NCI-H146 treated with DMSO at 0.1 percent for 48 hours (cell line): ENCODE data around the gene RXFP4.
A peak's percentile ranks its signal among the peaks of the same experiment; 100 is the strongest.
"Not testable (repeated sequence)": the region's sequence is repeated elsewhere in the genome, so short reads cannot be mapped to it uniquely, and the experiment has no call there.

ENCODE experiments used
- DNase-seq: peaks from one replicate; lab custom pipeline; 2025; ENCODE audit not compliant: unreplicated experiment; lab: John Stamatoyannopoulos, UW

RXFP4 gene

GRCh38 chr1:155929057-155929456 lies 12.4 kb upstream of the RXFP4 start:
- DNase-seq: no peak

- DNase-seq: not testable (repeated sequence)
Observed at GRCh38 chr1:155930725-155931124, 10.7 kb upstream of the RXFP4 start.

- no peak for DNase-seq
Observed at GRCh38 chr1:155931332-155932038, 10.0 kb upstream of the RXFP4 start.

- no peak for DNase-seq
Observed at GRCh38 chr1:155932081-155932480, 9.4 kb upstream of the RXFP4 start.

GRCh38 chr1:155932487-155932886 lies 9.0 kb upstream of the RXFP4 start:
- no peak for DNase-seq

- DNase-seq: no peak
Observed at GRCh38 chr1:155933591-155934096, 7.8 kb upstream of the RXFP4 start.

GRCh38 chr1:155934097-155934935 lies 7.1 kb upstream of the RXFP4 start, which contains the start of gene KHDC4:
KHDC4 (minus strand) TSS chr1:155934413; CDS start chr1:155934373, 40 bp downstream.
- DNase-seq: peak; percentile 98

- DNase-seq: peak; percentile 56
Observed at GRCh38 chr1:155934936-155935590, 6.4 kb upstream of the RXFP4 start.

GRCh38 chr1:155938220-155938627 lies 3.2 kb upstream of the RXFP4 start:
- DNase-seq: peak; percentile 7

GRCh38 chr1:155940482-155940992 lies 901 bp upstream of the RXFP4 start:
- DNase-seq: no peak

- no peak for DNase-seq
Observed at GRCh38 chr1:155941845-155942531, 550 bp downstream of the RXFP4 start.

- no peak for DNase-seq
Observed at GRCh38 chr1:155942578-155943141, 1.2 kb downstream of the RXFP4 start.

GRCh38 chr1:155944444-155944799 lies 3.0 kb downstream of the RXFP4 start:
- DNase-seq: no peak

GRCh38 chr1:155946633-155947219 lies 5.3 kb downstream of the RXFP4 start:
- no peak for DNase-seq

- DNase-seq: no peak
Observed at GRCh38 chr1:155947292-155947691, 5.9 kb downstream of the RXFP4 start.

- no peak for DNase-seq
Observed at GRCh38 chr1:155947741-155948140, 6.3 kb downstream of the RXFP4 start.

GRCh38 chr1:155950829-155951228 lies 9.4 kb downstream of the RXFP4 start:
- DNase-seq: no peak

- DNase-seq: no peak
Observed at GRCh38 chr1:155951753-155952504, 10.5 kb downstream of the RXFP4 start.

GRCh38 chr1:155952505-155952890 lies 11.1 kb downstream of the RXFP4 start:
- no peak for DNase-seq
